Stimulated activated effector memory CD8-positive, alpha-beta T cell treated with anti-CD3 and anti-CD28 coated beads, Interleukin-12 subunit alpha, Interleukin-12 subunit beta, amount 100 ng/mL, for 72 hours (primary cell): ENCODE measurements around the gene MRPS11.
"Not testable (repeated sequence)": the region's sequence is repeated elsewhere in the genome, so short reads cannot be mapped to it uniquely, and the experiment has no call there.

Source experiments
- ATAC-seq: fragments of 150-1000 bp; cut with Tn5 transposase; 2 replicates; pipeline ENCODE4 v1.10.0; 2021
- DNase-seq, 2 donors: peaks; one replicate each; pipeline ENCODE4 v3.0.0; 2021 to 2022; ENCODE audit warnings: low spot score in 2 of 2
- H3K27ac Mint-ChIP-seq: one replicate; pipeline ENCODE4 v1.8.0; 2022; ENCODE audit warnings: mild to moderate bottlenecking, mixed read lengths
- H3K36me3 Mint-ChIP-seq: one replicate; pipeline ENCODE4 v1.8.0; 2022; ENCODE audit warnings: mild to moderate bottlenecking, mixed read lengths
- H3K4me1 Mint-ChIP-seq: one replicate; pipeline ENCODE4 v1.8.0; 2022; ENCODE audit warnings: mixed read lengths
- H3K4me3 Mint-ChIP-seq: one replicate; pipeline ENCODE4 v1.8.0; 2022; ENCODE audit warnings: mild to moderate bottlenecking, mixed read lengths
- H3K9me3 Mint-ChIP-seq: one replicate; pipeline ENCODE4 v1.8.0; 2022; ENCODE audit warnings: mixed read lengths

MRPS11 gene

GRCh38 chr15:88448991-88449461 lies 18.5 kb upstream of the MRPS11 start:
- H3K9me3 Mint-ChIP-seq: peaks cover 8% of the 10 kb centered on the region
- no peaks in the 10 kb centered on the region for H3K36me3 Mint-ChIP-seq

DNA sequence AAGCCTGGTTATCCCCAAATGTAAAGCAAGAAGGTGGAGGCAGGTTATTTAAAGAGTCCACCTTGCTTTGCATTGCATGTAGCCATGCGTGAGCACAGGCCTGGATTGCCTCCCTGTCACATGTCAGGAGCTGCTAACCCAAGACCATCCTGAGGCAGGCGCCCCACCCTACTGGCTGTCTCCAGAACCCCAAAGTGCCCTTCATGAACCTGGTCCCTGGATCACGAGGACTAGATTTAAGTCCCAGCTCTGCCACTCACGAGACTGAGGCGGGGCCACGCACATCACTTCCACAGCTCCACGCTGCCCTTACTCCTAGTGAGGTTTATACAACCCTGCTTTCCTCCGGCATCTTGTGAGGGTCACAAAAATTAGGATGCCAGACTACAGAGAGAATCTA lies 17.9 kb upstream of the MRPS11 start:
- no peak overlapping the region for H3K27ac Mint-ChIP-seq
- no peak overlapping the region for H3K4me3 Mint-ChIP-seq
- peaks cover 7% of the 10 kb centered on the region for H3K4me1 Mint-ChIP-seq

More at GRCh38 chr15:88448991-88449461, 18.5 kb upstream of the MRPS11 start:
- no peak overlapping the region for H3K27ac Mint-ChIP-seq
- no peak overlapping the region for H3K4me3 Mint-ChIP-seq
- ATAC-seq: no peak
- DNase-seq: no peak
- peaks cover 7% of the 10 kb centered on the region for H3K4me1 Mint-ChIP-seq

DNA sequence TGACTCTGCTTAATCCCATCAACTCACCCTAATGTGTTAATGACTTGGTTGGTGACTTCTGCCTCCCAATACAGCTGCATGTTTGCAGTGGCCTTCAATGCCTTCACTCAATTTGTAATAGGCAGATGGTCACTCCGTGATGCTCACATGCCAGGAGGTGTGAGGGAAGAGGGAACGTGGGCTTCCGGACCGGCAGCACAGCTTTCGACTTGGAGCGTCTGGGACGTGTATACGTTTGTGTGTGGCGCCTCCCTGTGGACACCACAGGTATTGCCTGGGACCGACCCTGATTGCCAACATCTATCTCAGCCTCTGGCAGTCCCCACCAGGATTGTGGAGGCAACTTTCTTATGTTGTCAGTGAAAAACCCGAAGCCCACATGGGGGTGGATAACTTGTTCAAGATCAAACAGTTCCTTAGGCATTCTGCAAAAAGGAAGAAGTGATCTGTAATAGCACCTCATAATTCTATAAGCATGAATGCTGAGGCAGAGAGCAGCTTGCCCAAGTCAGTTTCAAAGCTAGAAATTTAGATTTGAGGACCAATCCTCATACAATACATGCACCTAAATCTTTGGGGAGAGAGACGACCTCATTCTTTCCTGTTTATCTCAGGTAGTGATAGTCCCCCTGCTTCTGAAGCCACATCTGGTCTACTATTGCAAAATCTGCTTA lies 17.2 kb upstream of the MRPS11 start:
- H3K27ac Mint-ChIP-seq: no peak overlapping the region
- no peaks in the 10 kb centered on the region for H3K36me3 Mint-ChIP-seq
- peaks cover 2% of the 10 kb centered on the region for H3K9me3 Mint-ChIP-seq
- H3K4me3 Mint-ChIP-seq: no peak overlapping the region
- ATAC-seq (peak; percentile 64), DNase-seq (peak; percentile 59 to 88)
- peaks cover 7% of the 10 kb centered on the region for H3K4me1 Mint-ChIP-seq

More for the DNA sequence above, 17.9 kb upstream of the MRPS11 start:
- ATAC-seq: no peak
- DNase-seq: no peak
- H3K9me3 Mint-ChIP-seq: peaks cover 4% of the 10 kb centered on the region
- no peaks in the 10 kb centered on the region for H3K36me3 Mint-ChIP-seq

- Mint-ChIP-seq H3K4me1 (peaks cover 7% of the 10 kb centered on the region), H3K9me3 (no peaks in the 10 kb centered on the region), H3K27ac (no peak overlapping the region), H3K36me3 (peaks cover 8% of the 10 kb centered on the region), H3K4me3 (no peak overlapping the region)
- DNase-seq (no peak), ATAC-seq (no peak)
These were observed 13.9 kb upstream of the MRPS11 start for GRCh38 chr15:88453651-88454050.

GRCh38 chr15:88454236-88454635 lies 13.3 kb upstream of the MRPS11 start:
- H3K27ac Mint-ChIP-seq: no peak overlapping the region
- DNase-seq: no peak
- no peaks in the 10 kb centered on the region for H3K9me3 Mint-ChIP-seq
- H3K4me3 Mint-ChIP-seq: no peak overlapping the region
- ATAC-seq: no peak
- peaks cover 14% of the 10 kb centered on the region for H3K36me3 Mint-ChIP-seq
- H3K4me1 Mint-ChIP-seq: peaks cover 7% of the 10 kb centered on the region

- Mint-ChIP-seq H3K9me3 (no peaks in the 10 kb centered on the region), H3K27ac (no peak overlapping the region), H3K36me3 (peaks cover 23% of the 10 kb centered on the region), H3K4me1 (peaks cover 1% of the 10 kb centered on the region), H3K4me3 (no peak overlapping the region)
- DNase-seq (peak in 1 of 2 donors; percentile 57), ATAC-seq (peak; percentile 77)
These were observed 12.4 kb upstream of the MRPS11 start for GRCh38 chr15:88454867-88455810.

DNA sequence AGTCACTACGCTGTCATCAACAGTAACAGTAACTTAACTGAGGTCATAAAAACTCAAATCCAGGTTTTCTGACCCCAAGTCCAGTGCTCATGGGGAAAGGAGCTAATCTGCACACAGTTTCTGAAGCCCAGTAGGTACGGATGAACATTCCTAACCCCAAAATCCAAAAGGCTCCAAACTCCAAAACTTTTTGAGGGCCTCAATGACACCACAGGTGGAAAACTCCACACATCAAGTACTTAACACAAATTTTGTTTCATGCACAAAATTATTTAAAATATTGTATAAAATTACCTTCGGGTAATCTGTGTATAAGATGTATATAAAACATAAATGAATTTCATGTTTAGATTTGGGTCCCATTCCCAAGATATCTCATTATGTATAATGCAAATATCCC lies 10.8 kb upstream of the MRPS11 start:
- ATAC-seq (no peak), DNase-seq (no peak)
- Mint-ChIP-seq H3K36me3 (peaks cover 39% of the 10 kb centered on the region), H3K9me3 (no peaks in the 10 kb centered on the region), H3K4me3 (no peak overlapping the region), H3K4me1 (no peaks in the 10 kb centered on the region), H3K27ac (no peak overlapping the region)

DNA sequence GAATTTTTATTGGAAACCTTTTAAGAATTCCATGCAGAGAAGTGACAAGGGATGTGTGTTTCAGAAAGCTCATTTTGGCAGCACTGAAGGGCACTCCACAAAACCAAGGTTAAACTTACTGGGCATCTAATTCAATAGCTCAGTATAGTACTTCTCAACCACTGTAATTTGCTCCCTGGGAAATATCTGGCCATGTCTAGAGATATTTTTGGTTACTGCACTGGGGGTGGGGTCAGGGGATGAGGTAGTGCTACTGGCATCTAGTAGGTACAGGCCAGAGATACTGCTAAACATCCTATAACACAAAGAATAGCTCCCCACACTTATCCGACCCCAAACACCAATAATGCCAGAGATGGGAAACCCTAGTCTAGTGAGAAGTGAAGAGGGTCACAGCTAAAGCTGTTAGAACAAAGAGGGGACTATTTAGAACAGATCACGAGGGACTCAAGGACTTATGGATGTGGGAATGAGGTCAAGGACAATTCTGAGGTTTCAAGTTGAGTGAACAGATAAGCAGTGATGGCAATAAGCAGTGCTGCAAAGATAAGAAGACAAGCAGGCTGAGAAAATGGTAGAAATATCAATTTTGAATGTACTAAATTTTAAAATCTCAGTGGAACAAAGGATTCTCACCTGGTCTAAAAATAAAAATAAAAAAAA lies 3.5 kb upstream of the MRPS11 start:
- Mint-ChIP-seq H3K9me3 (no peaks in the 10 kb centered on the region), H3K4me1 (peaks cover 26% of the 10 kb centered on the region), H3K36me3 (peaks cover 86% of the 10 kb centered on the region), H3K27ac (no peak overlapping the region), H3K4me3 (no peak overlapping the region)
- no peak for ATAC-seq
- DNase-seq: no peak

GRCh38 chr15:88465633-88466224 lies 1.8 kb upstream of the MRPS11 start:
- peak overlapping the region; percentile 83 for H3K4me3 Mint-ChIP-seq
- DNase-seq (no peak), ATAC-seq (peak; percentile 31)
- no peaks in the 10 kb centered on the region for H3K9me3 Mint-ChIP-seq
- H3K36me3 Mint-ChIP-seq: peaks cover 71% of the 10 kb centered on the region
- H3K27ac Mint-ChIP-seq: peak overlapping the region; percentile 99
- peaks cover 26% of the 10 kb centered on the region for H3K4me1 Mint-ChIP-seq

DNA sequence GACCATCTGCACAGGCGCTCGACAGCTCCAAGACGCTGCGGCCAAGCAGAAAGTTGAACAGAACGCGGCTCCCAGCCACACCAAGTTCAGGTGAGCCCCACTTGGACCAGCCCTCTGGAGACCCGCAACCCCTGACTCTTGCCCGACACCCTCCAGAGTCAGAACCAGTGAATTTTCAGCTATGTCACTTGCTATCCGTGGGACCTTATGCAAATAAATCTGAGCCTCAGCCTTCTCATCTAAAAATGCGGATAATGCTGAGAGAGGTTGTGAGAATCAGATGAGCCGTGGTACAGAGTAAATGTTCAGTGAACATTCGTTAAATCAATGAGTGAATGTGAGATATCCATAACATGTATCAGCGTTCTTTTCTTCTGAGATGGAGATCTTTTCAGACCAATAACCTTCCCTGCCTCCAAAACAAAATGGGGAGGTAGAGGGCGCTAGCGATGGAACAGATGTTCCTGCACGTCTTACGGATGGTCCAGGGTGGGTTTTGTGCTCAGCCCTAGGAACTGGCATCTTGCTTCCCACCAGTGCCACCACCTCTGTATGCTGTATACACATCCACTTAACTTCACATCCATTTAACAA lies 524 bp downstream of the MRPS11 start:
- Mint-ChIP-seq H3K4me1 (peaks cover 36% of the 10 kb centered on the region), H3K4me3 (peak overlapping the region; percentile 83), H3K36me3 (peaks cover 59% of the 10 kb centered on the region), H3K9me3 (no peaks in the 10 kb centered on the region), H3K27ac (peak overlapping the region; percentile 99)
- no peak for DNase-seq
- ATAC-seq: peak; percentile 3

- not testable (repeated sequence) for DNase-seq, ATAC-seq, H3K9me3 Mint-ChIP-seq
- peak overlapping the region; percentile 99 for H3K27ac Mint-ChIP-seq
- H3K36me3 Mint-ChIP-seq: peaks cover 57% of the 10 kb centered on the region
- H3K4me1 Mint-ChIP-seq: peaks cover 36% of the 10 kb centered on the region
- H3K4me3 Mint-ChIP-seq: peak overlapping the region; percentile 83
These were observed 1.2 kb downstream of the MRPS11 start for GRCh38 chr15:88468721-88469120.

- Mint-ChIP-seq H3K4me3 (no peak overlapping the region), H3K9me3 (no peaks in the 10 kb centered on the region), H3K36me3 (peaks cover 57% of the 10 kb centered on the region), H3K4me1 (peaks cover 36% of the 10 kb centered on the region), H3K27ac (no peak overlapping the region)
- DNase-seq: no peak
- no peak for ATAC-seq
These were observed 1.8 kb downstream of the MRPS11 start for GRCh38 chr15:88469321-88469720.

- peaks cover 57% of the 10 kb centered on the region for H3K36me3 Mint-ChIP-seq
- H3K27ac Mint-ChIP-seq: no peak overlapping the region
- DNase-seq (no peak), ATAC-seq (no peak)
- H3K4me3 Mint-ChIP-seq: no peak overlapping the region
- peaks cover 30% of the 10 kb centered on the region for H3K4me1 Mint-ChIP-seq
- no peaks in the 10 kb centered on the region for H3K9me3 Mint-ChIP-seq
These were observed 3.3 kb downstream of the MRPS11 start for GRCh38 chr15:88470625-88471372.

GRCh38 chr15:88472225-88472624 lies 4.7 kb downstream of the MRPS11 start:
- Mint-ChIP-seq H3K9me3 (no peaks in the 10 kb centered on the region), H3K27ac (peak overlapping the region; percentile 81), H3K36me3 (peaks cover 63% of the 10 kb centered on the region), H3K4me3 (no peak overlapping the region), H3K4me1 (peaks cover 18% of the 10 kb centered on the region)
- no peak for DNase-seq
- no peak for ATAC-seq
